HG03354 (cell line): Measurements from ENCODE around the gene AZIN2.
"Not testable (repeated sequence)": the region's sequence is repeated elsewhere in the genome, so short reads cannot be mapped to it uniquely, and the experiment has no call there.

Experiments
- ATAC-seq: cut with Tn5 transposase; IDR thresholded peaks from one replicate; pipeline ENCODE4 v1.9.1; 2021; ENCODE audit warnings: mild to moderate bottlenecking; ENCODE audit not compliant: unreplicated experiment, poor library complexity, severe bottlenecking

AZIN2 gene

GRCh38 chr1:33088119-33088906 lies 7.4 kb downstream of the AZIN2 start:
- no peak for ATAC-seq

GRCh38 chr1:33089457-33089856 lies 8.5 kb downstream of the AZIN2 start:
- ATAC-seq: no peak

- ATAC-seq: no peak
Observed at GRCh38 chr1:33092438-33092837, 11.5 kb downstream of the AZIN2 start.

GRCh38 chr1:33093004-33093403 lies 12.1 kb downstream of the AZIN2 start:
- no peak for ATAC-seq

GRCh38 chr1:33094486-33094885 lies 13.5 kb downstream of the AZIN2 start:
- ATAC-seq: no peak

DNA sequence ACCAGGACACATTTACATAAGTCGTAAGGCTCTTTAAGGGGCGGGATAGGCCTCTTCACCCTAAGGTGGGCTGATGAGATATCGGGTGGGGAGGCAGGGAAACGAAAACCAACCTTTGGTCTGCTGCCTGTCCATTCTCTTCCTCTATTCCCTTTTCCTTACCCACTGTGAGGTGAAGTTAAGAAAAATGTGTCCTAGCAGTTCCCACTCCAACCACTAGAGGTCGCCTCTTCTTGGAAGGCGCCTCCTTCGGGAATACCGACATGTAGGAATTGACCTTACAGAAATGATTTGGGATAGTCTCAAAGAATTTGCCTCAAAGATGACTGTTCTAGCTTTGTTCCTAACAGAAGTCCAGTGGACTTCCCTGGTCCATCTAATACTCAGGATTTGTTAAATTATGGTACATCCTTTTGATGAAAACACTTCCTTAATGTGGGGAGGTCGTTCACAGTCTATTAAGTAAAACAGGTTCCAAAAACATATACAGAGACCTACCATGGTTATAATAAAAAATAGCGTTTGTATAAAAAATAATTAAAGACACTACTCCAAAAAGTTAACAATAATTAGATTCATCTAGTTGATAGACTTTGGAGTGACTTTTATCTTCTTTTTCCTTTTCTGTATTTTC lies 14.1 kb downstream of the AZIN2 start:
- no peak for ATAC-seq

- ATAC-seq: no peak
Observed at GRCh38 chr1:33096363-33097005, 15.5 kb downstream of the AZIN2 start.

DNA sequence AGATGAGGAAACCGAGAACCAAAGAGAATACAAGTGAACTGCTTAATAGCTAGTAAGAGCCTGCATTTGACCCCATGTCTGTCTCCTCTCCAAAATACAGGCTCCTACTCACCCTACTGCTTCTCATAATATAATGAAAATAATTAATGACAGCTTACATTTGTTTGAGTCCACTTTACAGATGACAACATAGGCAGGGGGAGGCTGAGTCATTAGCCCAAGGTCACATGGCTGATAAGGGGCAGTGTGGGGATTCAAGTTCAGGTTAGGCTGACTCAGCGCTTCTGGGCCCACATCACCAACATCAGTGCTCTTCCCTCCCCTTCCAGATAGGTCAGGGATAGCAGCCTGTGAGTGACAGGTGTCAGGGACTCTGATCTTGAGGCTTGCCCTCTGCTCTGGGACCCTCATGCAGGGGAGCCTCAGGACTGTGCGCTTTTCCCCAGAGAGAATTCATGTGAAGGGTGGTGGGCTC lies 16.2 kb downstream of the AZIN2 start:
- no peak for ATAC-seq

DNA sequence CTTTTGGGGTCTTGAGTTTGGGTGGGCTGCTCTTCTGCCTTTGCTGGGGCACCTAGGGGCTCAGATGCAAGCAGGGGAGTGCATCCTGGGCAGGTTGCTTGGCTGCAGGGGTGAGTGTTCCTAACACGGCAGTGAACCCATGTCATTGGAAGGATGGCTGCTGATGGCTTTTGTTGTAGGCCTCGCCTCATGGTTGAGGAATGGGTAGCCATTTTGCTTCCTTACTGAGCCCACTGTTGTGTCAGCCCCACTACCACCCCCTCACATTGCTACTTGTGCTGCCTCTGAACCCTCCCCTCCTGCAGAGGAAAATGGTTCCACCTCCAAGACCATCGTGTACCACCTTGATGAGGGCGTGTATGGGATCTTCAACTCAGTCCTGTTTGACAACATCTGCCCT lies 16.8 kb downstream of the AZIN2 start:
- no peak for ATAC-seq

DNA sequence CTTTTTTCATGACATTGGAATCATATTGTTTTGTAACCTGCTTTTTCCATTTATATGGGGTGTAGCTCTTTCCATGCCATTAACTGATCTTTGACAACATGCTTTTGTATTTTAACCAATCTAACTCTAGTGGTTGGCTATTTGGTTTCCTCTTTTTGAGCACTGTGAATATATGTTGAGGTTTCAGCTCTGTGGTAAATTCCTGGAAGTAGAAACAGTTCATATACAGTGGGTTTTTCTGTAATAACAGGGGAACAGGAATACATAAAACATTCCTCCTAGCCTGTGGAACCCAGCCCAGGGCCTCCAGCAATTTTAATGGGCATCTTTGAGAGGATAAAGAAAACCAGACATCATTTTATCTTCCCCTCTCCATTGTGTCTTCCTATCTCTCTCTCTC lies 17.4 kb downstream of the AZIN2 start:
- no peak for ATAC-seq

DNA sequence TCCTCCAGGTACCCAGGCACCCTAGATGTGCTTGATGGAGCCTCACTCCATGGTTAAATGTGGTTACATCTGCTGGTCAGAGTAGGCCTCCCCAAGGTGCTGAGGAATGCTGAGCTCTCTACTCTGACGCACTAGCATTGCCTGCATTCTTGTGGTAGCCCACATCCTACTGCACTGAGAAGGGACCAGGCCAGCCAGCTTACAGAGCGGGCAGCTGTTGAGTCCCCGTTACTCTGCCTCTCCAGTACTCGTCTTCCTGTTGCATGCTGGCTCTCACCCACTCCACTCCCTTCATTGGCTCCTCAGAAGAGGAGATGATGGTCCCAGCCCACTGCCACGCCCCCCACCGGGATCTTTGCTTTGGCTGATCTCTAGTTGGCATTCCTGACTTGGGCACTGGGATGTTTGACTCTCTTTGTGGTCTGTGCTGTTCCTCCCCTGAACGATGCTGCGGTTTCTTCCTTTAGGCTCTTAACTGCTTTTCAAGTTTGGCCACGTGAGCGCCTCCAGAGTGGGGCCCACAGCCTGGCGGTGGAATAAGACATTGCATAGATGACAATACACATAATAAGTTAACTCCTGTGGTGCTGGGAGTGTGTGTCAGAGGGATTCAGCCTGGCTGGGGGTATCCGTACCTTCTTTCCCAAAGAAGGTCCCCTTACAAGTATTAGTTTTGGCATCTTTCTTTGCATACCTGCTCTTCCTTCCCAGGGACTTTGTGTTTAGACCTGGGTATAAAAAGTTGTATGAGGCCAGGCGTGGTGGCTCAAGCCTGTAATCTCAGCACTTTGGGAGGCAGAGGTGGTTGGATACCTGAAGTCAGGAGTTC lies 18.6 kb downstream of the AZIN2 start:
- peak; percentile 93 for ATAC-seq

DNA sequence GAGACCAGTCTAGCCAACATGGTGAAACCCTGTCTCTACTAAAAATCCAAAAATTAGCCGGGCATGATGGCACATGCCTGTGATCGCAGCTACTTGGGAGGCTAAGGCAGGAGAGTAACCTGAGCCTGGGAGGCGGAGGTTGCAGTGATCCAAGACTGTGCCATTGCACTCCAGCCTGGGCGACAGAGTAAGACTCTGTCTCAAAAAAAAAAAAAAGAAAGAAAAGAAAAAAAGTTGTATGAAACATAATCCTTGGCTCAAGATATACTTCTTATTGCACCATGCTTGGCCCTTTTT lies 19.1 kb downstream of the AZIN2 start:
- ATAC-seq: not testable (repeated sequence)

DNA sequence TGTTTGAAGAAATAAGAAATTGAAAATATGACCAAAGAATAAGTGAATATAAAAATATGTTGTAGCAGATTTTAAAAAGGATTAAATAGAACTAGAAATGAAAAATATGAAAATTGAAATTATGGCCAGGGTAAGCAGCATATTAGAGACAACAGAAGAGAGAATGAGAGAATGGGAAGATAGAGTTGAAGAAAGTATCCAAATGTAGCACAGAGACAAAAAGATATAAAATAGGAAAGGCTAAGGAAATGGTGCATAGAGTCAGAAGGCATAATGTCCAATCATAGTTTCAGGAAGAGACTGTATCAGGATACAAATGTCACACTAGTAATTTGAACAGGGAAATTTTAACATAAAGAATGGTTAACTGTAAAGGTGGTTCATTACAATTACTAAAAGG lies 29.5 kb downstream of the AZIN2 start:
- ATAC-seq: no peak

DNA sequence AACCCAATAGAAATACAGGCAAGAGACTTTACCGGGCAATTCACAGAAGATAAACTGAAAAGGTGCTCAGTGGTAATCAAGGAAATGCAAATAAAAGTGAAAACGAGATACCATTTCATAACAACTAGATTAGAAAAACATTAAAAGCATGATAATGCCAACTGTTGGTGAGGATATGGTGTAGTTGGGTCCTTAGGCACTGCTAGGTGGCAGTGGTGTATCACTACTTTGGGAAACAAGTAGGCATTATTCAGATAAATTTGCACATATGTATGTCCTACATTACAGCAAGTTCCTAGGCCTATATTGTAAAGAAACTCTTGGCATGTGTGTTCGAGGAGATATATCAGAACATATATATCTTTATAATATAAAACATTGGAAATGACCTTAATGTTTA lies 31.0 kb downstream of the AZIN2 start:
- ATAC-seq: no peak

DNA sequence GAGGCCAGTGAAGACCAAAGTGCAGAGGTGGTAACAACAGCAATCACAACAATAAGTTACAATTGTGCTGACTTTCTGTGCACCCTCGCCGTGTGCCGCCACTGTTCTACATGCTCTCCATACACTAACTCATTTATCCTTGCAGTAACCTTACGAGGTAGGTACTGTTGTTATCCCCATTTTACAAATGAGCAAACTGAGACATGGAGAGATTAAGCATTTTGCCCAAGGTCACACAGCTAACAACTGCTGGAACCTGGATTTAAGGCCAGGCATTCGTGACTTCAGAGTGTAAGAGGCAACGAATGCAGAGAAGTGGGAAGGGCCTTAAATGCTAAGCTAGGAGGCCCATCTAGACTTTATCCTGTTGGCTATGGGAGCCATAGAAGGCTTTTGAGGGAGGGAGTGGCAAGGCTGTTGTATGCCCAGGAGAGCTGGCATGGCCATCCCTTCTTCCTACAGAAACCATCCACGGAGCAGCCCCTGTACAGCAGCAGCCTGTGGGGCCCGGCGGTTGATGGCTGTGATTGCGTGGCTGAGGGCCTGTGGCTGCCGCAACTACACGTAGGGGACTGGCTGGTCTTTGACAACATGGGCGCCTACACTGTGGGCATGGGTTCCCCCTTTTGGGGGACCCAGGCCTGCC lies 36.6 kb downstream of the AZIN2 start:
- ATAC-seq: no peak

- no peak for ATAC-seq
Observed at GRCh38 chr1:33118274-33118673, 37.3 kb downstream of the AZIN2 start.

DNA sequence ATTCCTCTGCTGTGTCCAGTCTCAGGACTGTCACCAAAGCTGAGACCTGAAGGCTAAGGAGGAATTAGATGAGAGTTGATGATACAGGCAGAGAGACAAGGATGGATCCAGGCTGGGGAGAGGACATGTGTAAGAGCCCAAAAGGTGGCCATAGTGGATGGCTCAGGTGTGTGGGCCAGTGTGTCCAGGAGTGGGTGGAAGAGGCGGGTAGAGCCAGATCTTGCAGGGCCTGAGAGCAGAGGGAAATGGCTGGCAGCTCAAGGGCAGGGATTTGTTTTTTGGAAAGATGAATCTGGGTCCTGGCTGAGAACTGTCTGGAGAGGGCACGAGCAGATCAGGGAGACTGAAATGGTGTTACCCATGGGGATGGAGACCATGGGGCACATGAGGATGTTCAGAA lies 38.1 kb downstream of the AZIN2 start:
- ATAC-seq: no peak

DNA sequence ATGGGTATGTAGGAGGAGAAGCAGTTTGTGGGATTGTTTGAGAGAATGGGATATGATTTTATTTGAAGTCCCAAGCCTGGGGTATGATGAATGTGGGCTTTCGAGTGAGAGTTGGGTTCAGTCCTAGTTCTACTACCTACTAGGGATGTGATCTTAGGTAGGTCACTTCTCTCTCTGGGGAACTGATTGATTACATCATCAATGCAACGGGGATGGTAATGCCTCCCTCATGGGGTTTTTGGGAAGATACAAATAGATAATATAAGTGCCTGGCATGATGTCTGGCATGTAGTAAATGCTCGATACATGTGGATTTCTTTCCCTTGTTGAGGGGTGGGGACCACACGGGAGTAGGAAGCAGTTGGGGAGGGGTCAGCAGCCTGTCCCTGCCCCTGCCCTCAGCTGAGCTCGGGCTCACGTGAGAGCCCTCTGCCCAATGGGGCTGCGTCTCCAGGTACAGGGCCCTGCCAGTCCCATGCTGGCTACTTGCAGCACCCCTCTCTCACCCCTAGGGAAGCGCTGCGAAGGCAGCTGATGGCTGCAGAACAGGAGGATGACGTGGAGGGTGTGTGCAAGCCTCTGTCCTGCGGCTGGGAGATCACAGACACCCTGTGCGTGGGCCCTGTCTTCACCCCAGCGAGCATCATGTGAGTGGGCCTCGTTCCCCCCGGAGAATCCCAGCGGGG lies 38.7 kb downstream of the AZIN2 start:
- ATAC-seq: peak; percentile 70
